K562 (cell line): ENCODE data around the gene DIAPH1. TPM values are rescaled to one million over a fixed set of nuclear protein-coding genes. Genes with fewer than 3 reads are reported as not detected.

Experiments
- ETV1 ChIP-seq: fragments of 450-650 bp; conservative IDR thresholded peaks from 2 replicates; pipeline ENCODE4 v1.6.1; 2016; ENCODE audit warnings: missing genetic modification characterization, control low read depth, low read depth, missing compliant biosample characterization
- ETV6 ChIP-seq, 3 experiments: fragments of 150-350 bp in 1 of 3; sonication (generic) in 1 of 3; formaldehyde crosslinking in 1 of 3; IDR thresholded peaks; 2 replicates each; pipeline versions ENCODE4 v1.6.1 to v1.8.0; 2014 to 2022; ENCODE audit warnings: borderline replicate concordance in 2 of 3, low read depth in 2 of 3, antibody characterized with exemption in 1 of 3, low read length in 1 of 3, mild to moderate bottlenecking in 1 of 3, missing genetic modification reagents in 1 of 3
- MTF1 ChIP-seq: fragments of 250-450 bp; sonication (Bioruptor Pico); IDR thresholded peaks from 2 replicates; pipeline ENCODE4 v1.9.0; 2021; ENCODE audit warnings: moderate library complexity, mild to moderate bottlenecking, inconsistent platforms, borderline replicate concordance
- NCOA1 ChIP-seq: fragments of 450-650 bp; IDR thresholded peaks from 2 replicates; pipeline ENCODE4 v1.6.1; 2016; ENCODE audit warnings: low read depth
- POLR2G ChIP-seq: fragments of 200-400 bp; formaldehyde crosslinking; IDR thresholded peaks from 2 replicates; pipeline ENCODE4 v1.6.1; 2017; ENCODE audit warnings: low read depth, mild to moderate bottlenecking, antibody characterized with exemption, low read length, moderate library complexity
- YY1 ChIP-seq, 3 experiments: IDR thresholded peaks; 2 replicates each; pipeline ENCODE4 v1.6.1; 2011; ENCODE audit warnings: low read length in 2 of 3, mild to moderate bottlenecking in 2 of 3, moderate library complexity in 2 of 3, borderline replicate concordance in 1 of 3, control low read depth in 1 of 3, low read depth in 1 of 3; ENCODE audit not compliant: insufficient read depth in 3 of 3, insufficient replicate concordance in 2 of 3, control insufficient read depth in 1 of 3, insufficient read length in 1 of 3; ENCODE audit errors: extremely low read depth in 1 of 3
- ZNF146 ChIP-seq: IDR thresholded peaks from one replicate; pipeline ENCODE4 v1.6.1; 2018; ENCODE audit warnings: missing compliant biosample characterization; ENCODE audit not compliant: unreplicated experiment
- ZNF408 ChIP-seq: fragments of 250-450 bp; sonication (Bioruptor Pico); IDR thresholded peaks from 2 replicates; pipeline ENCODE4 v1.4.0; 2020; ENCODE audit warnings: low read depth, mild to moderate bottlenecking, moderate library complexity
- ZNF589 ChIP-seq: fragments of 200-800 bp; sonication (Bioruptor generic); IDR thresholded peaks from 2 replicates; pipeline ENCODE4 v1.6.1; 2016; ENCODE audit warnings: low read depth, missing genetic modification characterization, missing compliant biosample characterization
- ZSCAN29 ChIP-seq: fragments of 450-650 bp; IDR thresholded peaks from 2 replicates; pipeline ENCODE4 v1.6.1; 2017
- polyA plus RNA-seq, 8 experiments: library from polyadenylated mRNA; depleted of rRNA in 4 of 8; stranded (reverse) in 5 of 8; unstranded in 3 of 8; fragments of >200 nt; fragmentation: Nextera tagmentation in 2 of 8; fragmentation: Illumina TruSeq in 1 of 8; extraction: Ambion mirVana in 2 of 8; extraction: Trizol in 1 of 8; gene quantifications; 2 replicates each; pipeline versions ENCODE4 v1.2.1 to v1.2.3, GENCODE V29; 2011 to 2014; ENCODE audit warnings: inconsistent platforms in 1 of 8, missing spikeins in 1 of 8
- total RNA-seq, 7 experiments: library from RNA; depleted of rRNA in 6 of 7; stranded (reverse); fragments of >200 nt in 6 of 7; fragmentation: Illumina TruSeq in 2 of 7; extraction: Trizol in 2 of 7; gene quantifications; 2 replicates each; pipeline versions ENCODE4 v1.2.1 to v1.2.3, GENCODE V29; 2011 to 2021; ENCODE audit warnings: low replicate concordance in 1 of 7
- TF ChIP-seq, protein P1 (sequence below): fragments of 250-450 bp; sonication (Bioruptor Pico); IDR thresholded peaks from 2 replicates; pipeline ENCODE4 v1.8.0; 2021; ENCODE audit warnings: moderate library complexity, mild to moderate bottlenecking, inconsistent platforms
- TF ChIP-seq, protein P2 (sequence below), 2 experiments: fragments of 450-650 bp in 1 of 2; sonication (generic) in 1 of 2; formaldehyde crosslinking in 1 of 2; IDR thresholded peaks; 2 replicates each; pipeline versions ENCODE4 v1.7.1 to v1.9.0; 2016 to 2022; ENCODE audit warnings: inconsistent platforms in 1 of 2, mild to moderate bottlenecking in 1 of 2, missing genetic modification reagents in 1 of 2
- TF ChIP-seq, protein P3 (sequence below): IDR thresholded peaks from 2 replicates; pipeline ENCODE4 v1.6.1; 2011; ENCODE audit warnings: borderline replicate concordance, low read depth, mild to moderate bottlenecking, moderate library complexity, low read length; ENCODE audit not compliant: insufficient read depth, poor library complexity, severe bottlenecking

Gene DIAPH1
- total and polyA plus RNA-seq, 9 of the 15 experiments (the other 6 are each of a cell fraction or from before 2014, with no cell fraction given): 60.8 to 328 (median 97.8) TPM

DNA sequence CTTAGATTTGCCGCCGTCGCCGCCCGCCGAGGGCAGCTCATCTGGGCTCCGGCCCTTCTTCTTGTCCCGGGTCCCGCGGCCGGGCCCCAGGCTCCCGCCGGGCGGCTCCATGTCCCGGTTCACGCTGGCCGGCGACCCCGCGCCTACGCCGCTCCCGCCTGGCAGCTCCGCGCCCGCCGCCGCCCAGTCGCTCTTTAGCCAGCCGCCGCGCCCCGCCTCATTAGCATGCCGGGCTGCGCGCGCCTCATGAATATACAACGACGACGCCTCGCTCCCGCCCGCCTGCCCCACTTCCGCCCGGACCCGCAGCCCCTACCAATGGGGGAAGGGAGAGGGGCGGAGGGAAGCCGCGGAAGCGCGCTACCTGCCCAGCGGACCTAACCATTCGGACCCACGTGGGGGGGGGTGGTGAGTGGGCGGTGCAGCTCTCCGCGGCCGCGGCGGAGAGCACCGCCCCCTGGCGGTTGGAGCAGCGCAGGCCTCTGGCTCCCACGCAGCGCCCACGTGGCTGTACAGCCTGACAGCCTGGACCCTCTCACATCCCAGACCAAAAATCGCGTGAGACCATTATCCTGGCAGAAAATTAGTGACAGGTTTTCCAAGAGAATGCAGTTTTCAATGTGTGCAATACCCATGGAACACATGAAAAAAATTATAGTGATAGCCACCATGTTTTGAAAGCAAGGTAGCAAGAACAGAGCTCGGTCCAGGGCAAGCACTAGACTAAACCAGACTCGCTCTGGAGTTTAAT lies at the start of gene DIAPH1 (continued):
- TF ChIP-seq ETV6 (IDR thresholded peaks at IDR 0.05; ENCODE audit: borderline replicate concordance in 1 of 2, low read depth in 2 of 2, low read length in 1 of 2): no peak; a peak in 1 of 4 replicates
- no peak for TF ChIP-seq ETV6 (CRISPR knock-in tag; IDR thresholded peaks at IDR 0.05; ENCODE audit: borderline replicate concordance)
- TF ChIP-seq, protein P1, sequence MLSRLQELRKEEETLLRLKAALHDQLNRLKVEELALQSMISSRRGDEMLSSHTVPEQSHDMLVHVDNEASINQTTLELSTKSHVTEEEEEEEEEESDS (CRISPR knock-in tag): no peak
- peak; percentile 95 for TF ChIP-seq POLR2G
- TF ChIP-seq ETV1: peak; percentile 94
- TF ChIP-seq ZNF589: no peak
- TF ChIP-seq ZNF408 (CRISPR knock-in tag): no peak
- no peak for TF ChIP-seq ZNF146 (CRISPR knock-in tag)
- TF ChIP-seq NCOA1: no peak
- TF ChIP-seq MTF1 (CRISPR knock-in tag): no peak
- TF ChIP-seq, protein P2, sequence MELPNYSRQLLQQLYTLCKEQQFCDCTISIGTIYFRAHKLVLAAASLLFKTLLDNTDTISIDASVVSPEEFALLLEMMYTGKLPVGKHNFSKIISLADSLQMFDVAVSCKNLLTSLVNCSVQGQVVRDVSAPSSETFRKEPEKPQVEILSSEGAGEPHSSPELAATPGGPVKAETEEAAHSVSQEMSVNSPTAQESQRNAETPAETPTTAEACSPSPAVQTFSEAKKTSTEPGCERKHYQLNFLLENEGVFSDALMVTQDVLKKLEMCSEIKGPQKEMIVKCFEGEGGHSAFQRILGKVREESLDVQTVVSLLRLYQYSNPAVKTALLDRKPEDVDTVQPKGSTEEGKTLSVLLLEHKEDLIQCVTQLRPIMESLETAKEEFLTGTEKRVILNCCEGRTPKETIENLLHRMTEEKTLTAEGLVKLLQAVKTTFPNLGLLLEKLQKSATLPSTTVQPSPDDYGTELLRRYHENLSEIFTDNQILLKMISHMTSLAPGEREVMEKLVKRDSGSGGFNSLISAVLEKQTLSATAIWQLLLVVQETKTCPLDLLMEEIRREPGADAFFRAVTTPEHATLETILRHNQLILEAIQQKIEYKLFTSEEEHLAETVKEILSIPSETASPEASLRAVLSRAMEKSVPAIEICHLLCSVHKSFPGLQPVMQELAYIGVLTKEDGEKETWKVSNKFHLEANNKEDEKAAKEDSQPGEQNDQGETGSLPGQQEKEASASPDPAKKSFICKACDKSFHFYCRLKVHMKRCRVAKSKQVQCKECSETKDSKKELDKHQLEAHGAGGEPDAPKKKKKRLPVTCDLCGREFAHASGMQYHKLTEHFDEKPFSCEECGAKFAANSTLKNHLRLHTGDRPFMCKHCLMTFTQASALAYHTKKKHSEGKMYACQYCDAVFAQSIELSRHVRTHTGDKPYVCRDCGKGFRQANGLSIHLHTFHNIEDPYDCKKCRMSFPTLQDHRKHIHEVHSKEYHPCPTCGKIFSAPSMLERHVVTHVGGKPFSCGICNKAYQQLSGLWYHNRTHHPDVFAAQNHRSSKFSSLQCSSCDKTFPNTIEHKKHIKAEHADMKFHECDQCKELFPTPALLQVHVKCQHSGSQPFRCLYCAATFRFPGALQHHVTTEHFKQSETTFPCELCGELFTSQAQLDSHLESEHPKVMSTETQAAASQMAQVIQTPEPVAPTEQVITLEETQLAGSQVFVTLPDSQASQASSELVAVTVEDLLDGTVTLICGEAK (IDR thresholded peaks at IDR 0.05): peak; percentile 77
- TF ChIP-seq, protein P2 (CRISPR knock-in tag; IDR thresholded peaks at IDR 0.05): no peak
- no peak for TF ChIP-seq ZSCAN29
- TF ChIP-seq, protein P3, sequence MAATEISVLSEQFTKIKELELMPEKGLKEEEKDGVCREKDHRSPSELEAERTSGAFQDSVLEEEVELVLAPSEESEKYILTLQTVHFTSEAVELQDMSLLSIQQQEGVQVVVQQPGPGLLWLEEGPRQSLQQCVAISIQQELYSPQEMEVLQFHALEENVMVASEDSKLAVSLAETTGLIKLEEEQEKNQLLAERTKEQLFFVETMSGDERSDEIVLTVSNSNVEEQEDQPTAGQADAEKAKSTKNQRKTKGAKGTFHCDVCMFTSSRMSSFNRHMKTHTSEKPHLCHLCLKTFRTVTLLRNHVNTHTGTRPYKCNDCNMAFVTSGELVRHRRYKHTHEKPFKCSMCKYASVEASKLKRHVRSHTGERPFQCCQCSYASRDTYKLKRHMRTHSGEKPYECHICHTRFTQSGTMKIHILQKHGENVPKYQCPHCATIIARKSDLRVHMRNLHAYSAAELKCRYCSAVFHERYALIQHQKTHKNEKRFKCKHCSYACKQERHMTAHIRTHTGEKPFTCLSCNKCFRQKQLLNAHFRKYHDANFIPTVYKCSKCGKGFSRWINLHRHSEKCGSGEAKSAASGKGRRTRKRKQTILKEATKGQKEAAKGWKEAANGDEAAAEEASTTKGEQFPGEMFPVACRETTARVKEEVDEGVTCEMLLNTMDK: peak; percentile 92
- TF ChIP-seq YY1 (IDR thresholded peaks at IDR 0.05; ENCODE audit: borderline replicate concordance in 1 of 3, control insufficient read depth in 1 of 3, extremely low read depth in 1 of 3, insufficient read depth in 3 of 3, insufficient read length in 1 of 3, insufficient replicate concordance in 2 of 3, low read depth in 1 of 3, low read length in 2 of 3): peak in 2 of 3 experiments; percentile 63
